Activated CD8-positive, alpha-beta memory T cell treated with anti-CD3 and anti-CD28 coated beads, Interleukin-2, amount 50 U/mL, for 48 hours (primary cell): Measurements from ENCODE around the gene LSAMP.
"Not testable (repeated sequence)": the region's sequence is repeated elsewhere in the genome, so short reads cannot be mapped to it uniquely, and the experiment has no call there.

ENCODE experiments used
- DNase-seq: peaks from one replicate; pipeline ENCODE4 v3.0.0-alpha.2; 2020

The LSAMP gene

GRCh38 chr3:115825046-115825445 is 620.2 kb downstream of the LSAMP start:
- no peak for DNase-seq

- DNase-seq: no peak
These were observed 622.2 kb downstream of the LSAMP start for GRCh38 chr3:115823083-115823482.

GRCh38 chr3:115822579-115822978 is 622.7 kb downstream of the LSAMP start:
- no peak for DNase-seq

- DNase-seq: no peak
These were observed 625.4 kb downstream of the LSAMP start for GRCh38 chr3:115819785-115820384.

- DNase-seq: peak; percentile 86
These were observed 630.4 kb downstream of the LSAMP start for GRCh38 chr3:115814778-115815380.

- DNase-seq: no peak
These were observed 631.3 kb downstream of the LSAMP start for GRCh38 chr3:115814006-115814405.

GRCh38 chr3:115808816-115809215 is 636.5 kb downstream of the LSAMP start:
- DNase-seq: no peak

GRCh38 chr3:115808244-115808643 is 637.0 kb downstream of the LSAMP start:
- no peak for DNase-seq

GRCh38 chr3:115806501-115806900 is 638.8 kb downstream of the LSAMP start:
- DNase-seq: no peak

- DNase-seq: no peak
These were observed 639.8 kb downstream of the LSAMP start for GRCh38 chr3:115805520-115805919.

GRCh38 chr3:115804713-115805119 is 640.6 kb downstream of the LSAMP start:
- no peak for DNase-seq

- DNase-seq: no peak
These were observed 641.1 kb downstream of the LSAMP start for GRCh38 chr3:115804200-115804599.

- no peak for DNase-seq
These were observed 641.6 kb downstream of the LSAMP start for GRCh38 chr3:115803661-115804060.

GRCh38 chr3:115800489-115801075 is 644.7 kb downstream of the LSAMP start:
- no peak for DNase-seq

- not testable (repeated sequence) for DNase-seq
These were observed 645.2 kb downstream of the LSAMP start for GRCh38 chr3:115800065-115800464.

GRCh38 chr3:115792206-115792955 is 652.9 kb downstream of the LSAMP start:
- no peak for DNase-seq

- not testable (repeated sequence) for DNase-seq
These were observed 653.8 kb downstream of the LSAMP start for GRCh38 chr3:115791271-115792153.

GRCh38 chr3:115790759-115791158 is 654.5 kb downstream of the LSAMP start:
- peak; percentile 57 for DNase-seq

- DNase-seq: no peak
These were observed 655.8 kb downstream of the LSAMP start for GRCh38 chr3:115789481-115789880.

- no peak for DNase-seq
These were observed 656.3 kb downstream of the LSAMP start for GRCh38 chr3:115788921-115789470.

- no peak for DNase-seq
These were observed 657.5 kb downstream of the LSAMP start for GRCh38 chr3:115787818-115788217.

GRCh38 chr3:115785782-115786181 is 659.5 kb downstream of the LSAMP start:
- DNase-seq: no peak
